Epithelial cell of proximal tubule (primary cell): ENCODE results near the gene GCDH. TPM values are rescaled to one million over a fixed set of nuclear protein-coding genes. Genes with fewer than 3 reads are reported as not detected.
"Not testable (repeated sequence)": the region's sequence is repeated elsewhere in the genome, so short reads cannot be mapped to it uniquely, and the experiment has no call there.

Source experiments
- DNase-seq: peaks from one replicate; pipeline ENCODE4 v3.0.0-alpha.2; 2011; ENCODE audit warnings: low read depth
- H3K4me3 ChIP-seq: 2 replicates; pipeline ENCODE4 v1.5.1; 2011; ENCODE audit warnings: low read depth, mild to moderate bottlenecking, low read length
- total RNA-seq: library from RNA; depleted of rRNA; stranded (reverse); fragments of >200 nt; gene quantifications from 2 replicates; pipeline ENCODE4 v1.2.3, GENCODE V29; 2015
- TF ChIP-seq, protein P1 (sequence below): conservative IDR thresholded peaks from 2 replicates; pipeline ENCODE4 v1.5.1; 2012; ENCODE audit warnings: low read depth, mild to moderate bottlenecking, low read length

GCDH gene
- total RNA-seq, 1 donor from 2014 or later = 43.4 TPM

DNA sequence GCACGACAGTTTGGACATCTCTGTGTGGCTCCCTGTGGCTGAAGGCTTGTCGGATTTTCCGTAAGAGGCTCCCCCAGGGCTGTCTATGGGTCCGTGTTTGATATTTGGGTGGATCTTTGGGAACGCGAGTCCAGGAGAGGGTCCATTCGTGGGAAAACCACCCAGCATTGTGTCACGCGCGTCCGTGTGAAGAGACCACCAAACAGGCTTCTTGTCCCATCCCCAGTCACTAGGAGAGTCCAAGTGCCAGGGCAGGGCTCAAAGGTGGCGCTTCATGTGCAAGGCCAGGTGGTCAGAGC lies 6.4 kb upstream of the GCDH start:
- H3K4me3 ChIP-seq = no peak overlapping the region
- TF ChIP-seq, protein P1, sequence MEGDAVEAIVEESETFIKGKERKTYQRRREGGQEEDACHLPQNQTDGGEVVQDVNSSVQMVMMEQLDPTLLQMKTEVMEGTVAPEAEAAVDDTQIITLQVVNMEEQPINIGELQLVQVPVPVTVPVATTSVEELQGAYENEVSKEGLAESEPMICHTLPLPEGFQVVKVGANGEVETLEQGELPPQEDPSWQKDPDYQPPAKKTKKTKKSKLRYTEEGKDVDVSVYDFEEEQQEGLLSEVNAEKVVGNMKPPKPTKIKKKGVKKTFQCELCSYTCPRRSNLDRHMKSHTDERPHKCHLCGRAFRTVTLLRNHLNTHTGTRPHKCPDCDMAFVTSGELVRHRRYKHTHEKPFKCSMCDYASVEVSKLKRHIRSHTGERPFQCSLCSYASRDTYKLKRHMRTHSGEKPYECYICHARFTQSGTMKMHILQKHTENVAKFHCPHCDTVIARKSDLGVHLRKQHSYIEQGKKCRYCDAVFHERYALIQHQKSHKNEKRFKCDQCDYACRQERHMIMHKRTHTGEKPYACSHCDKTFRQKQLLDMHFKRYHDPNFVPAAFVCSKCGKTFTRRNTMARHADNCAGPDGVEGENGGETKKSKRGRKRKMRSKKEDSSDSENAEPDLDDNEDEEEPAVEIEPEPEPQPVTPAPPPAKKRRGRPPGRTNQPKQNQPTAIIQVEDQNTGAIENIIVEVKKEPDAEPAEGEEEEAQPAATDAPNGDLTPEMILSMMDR = no peak
- DNase-seq = no peak

DNA sequence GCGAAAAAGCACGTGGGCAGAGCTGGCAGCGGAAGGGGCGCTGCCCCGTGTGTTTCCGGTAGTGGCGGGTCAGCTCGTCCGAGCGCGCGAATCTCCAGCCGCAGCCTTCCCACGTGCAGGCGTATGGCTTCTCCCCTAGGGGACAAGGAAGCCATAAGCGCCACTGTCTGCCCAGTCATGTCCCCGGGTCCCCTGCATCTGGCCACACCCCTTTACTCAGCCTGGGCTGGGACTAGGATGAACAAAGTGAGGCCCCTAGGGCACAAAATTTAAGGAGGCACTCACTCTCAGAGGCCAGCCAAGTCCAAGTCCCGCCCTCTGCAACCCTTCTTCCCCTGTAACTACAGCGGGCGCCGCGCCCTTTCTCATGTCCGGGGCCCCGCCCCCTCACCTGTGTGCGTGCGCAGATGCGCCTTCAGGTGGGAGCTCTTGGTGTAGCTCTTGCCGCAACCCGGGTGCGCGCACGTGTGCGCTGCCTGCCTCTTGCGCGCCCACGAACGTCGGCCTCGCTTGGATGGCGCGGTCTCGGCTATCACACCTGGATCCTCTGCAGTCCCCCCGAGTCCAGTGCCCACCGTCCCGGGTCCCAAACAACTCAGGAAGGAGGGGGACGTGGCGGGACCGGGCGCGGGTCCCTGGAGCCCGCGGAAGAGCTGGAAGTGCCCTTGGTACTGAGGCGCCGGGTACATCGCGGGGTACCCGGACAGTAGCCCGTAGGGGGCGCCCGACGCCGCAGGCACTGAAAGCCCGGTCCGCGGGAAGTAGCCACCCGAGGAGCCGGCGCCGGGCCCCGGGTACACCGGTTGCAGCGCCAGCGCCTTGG lies 5.8 kb upstream of the GCDH start:
- peak overlapping the region; percentile 33 for H3K4me3 ChIP-seq
- DNase-seq = no peak
- TF ChIP-seq, protein P1 = peak; percentile 54

DNA sequence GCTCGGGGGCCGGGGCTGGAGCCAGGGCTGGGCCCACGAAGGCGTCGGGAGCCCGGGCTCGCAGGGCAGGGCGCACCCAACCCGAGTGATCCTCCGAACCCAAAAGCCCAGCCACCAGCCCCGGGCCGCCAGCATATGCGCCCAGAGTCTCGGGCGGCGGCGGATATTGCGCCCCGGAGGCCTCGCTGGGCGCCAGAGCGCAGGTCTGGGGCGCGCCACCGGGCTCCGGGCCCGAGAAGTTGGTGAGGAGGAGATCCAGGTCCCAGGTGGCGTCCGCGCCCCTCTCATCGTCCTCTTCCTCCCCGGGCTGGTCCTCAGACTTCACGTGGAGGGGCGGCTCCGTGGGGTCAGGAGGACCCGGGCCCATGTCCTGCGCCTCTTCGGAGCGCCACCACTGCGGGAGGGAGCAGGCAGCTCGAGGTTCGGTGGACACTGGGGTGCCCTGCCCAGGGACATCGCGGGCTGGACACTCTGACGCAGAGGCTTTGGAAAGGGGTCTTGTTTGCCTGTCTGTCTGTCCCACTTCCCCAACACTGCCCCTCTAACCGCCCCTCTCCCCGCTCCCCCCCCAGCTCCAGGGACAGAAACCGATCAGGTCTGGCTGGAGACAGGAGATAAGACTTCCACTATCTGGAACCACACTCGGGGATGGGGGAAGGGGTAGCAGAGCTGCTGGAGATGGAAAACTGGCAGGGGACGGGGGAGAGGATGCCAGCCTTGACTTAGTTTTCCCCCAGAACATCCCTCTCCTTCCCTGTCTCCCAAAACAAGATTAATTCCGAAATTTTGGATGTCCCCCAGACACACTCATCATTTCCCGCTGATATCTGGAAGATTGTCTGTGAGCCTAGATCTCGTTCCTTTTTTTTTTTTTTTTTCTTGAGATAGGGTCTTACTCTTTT lies 5.0 kb upstream of the GCDH start:
- TF ChIP-seq, protein P1 = no peak

DNA sequence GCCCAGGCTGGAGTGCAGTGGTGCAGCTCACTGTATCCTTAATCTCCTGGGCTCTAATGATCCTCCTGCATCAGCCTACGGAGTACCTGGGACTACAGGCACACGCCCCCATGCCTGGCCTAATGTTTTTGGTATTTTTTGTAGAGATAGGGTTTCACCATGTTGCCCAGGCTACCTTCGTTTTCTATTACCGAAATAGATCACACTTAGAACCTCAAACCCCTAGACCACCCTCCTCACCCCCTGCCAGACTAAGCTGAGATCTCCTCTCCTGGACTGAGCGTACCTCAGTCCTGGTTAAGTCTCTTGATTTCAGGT lies 4.3 kb upstream of the GCDH start:
- no peak overlapping the region for H3K4me3 ChIP-seq
- DNase-seq = no peak
- TF ChIP-seq, protein P1 = no peak

More for the DNA sequence above, 5.0 kb upstream of the GCDH start:
- peak overlapping the region; percentile 33 for H3K4me3 ChIP-seq
- no peak for DNase-seq

DNA sequence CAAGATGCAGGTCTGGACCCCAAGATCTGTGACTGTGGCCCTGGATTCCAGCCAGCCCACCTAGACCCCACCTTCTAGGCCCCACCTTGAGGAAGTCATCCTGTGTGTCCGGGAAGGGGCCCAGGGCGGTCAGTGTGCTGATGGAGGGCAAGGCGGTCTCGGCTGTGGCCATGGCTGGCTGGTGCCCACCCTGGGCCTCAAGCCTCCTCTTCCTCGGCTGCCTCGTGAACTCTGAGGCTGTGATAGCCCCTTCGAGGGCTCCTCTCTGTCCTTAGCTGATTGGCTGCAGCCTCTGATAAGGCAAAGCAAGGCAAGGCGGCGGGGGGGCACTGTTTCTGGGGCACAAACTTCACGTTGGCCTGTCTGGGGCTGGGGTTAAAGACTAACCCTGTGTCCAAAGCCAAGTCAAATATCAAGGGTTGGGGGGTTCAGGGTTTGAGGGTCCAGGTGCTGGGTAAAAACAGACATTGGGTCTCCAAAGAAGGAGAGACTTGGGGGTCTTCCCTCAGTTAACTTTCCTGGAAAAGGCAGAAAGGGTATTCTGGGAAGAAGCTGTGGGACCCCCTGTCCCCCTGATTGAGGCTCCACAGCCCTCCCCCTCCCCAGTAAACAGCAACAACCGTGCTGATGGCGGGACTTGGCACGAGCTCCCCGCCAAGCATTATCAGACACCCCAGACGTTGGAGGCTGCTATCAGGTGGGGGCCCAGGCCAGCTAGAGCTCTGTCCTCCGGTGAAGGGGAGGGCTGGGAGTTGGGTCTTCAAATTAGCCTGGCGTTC lies 3.8 kb upstream of the GCDH start, which contains the start of gene KLF1:
TSS of gene KLF1 (minus strand) at position 233 of the 779 bp plus-strand sequence. CDS start at position 172, 61 bp downstream.
- TF ChIP-seq, protein P1 = no peak
- no peak within 1 kb of the TSS for H3K4me3 ChIP-seq
- no peak for DNase-seq

DNA sequence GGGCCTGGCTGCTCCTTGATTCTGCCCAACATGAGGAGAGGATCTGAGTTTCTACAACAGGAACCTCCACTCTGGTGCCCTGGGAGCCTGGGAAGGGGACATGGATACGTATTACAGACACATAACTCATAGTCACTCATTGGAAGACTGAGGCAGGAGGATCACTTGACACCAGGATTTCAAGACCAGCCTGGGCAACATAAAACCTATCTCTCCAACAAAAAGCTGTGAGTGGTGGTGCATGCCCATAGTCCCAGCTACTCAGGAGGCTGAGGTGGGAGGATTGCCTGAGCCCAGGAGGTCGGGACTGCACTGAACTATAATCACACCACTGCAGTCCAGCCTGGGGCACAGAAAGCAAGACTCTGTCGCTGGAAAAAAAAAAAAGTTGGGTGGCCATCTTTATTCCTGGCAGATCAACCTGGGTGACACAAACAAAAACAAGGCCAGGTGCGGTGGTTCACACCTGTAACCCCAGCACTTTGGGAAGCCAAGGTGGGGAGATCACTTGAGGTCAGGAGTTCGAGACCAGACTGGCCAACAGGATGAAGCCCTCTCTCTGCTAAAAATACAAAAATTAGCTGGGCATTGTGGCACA lies 2.9 kb upstream of the GCDH start:
- H3K4me3 ChIP-seq = no peak overlapping the region
- DNase-seq = no peak
- TF ChIP-seq, protein P1 = no peak

DNA sequence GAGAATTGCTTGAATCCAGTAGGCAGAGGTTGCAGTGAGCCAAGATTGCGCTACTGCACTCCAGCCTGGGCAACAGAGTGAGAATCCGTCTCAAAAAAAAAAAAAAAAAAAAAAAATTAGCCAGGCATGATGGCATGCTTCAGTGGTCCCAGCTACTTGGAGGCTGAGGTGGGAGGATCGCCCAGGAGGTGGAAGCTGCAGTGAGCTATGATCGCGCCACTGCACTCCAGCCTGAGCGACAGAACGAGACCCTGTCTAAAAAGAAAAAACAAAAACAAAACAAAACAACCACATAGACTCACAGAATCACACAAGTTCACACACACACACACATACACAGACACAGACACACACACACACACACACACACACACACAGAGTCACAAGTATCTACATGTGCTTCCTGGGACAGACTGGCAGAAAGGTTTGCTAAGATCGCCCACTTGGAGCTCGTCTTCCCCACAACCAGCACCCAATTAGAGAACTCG lies 617 bp upstream of the GCDH start:
- peak overlapping the region; percentile 12 for H3K4me3 ChIP-seq

More for the DNA sequence above, 617 bp upstream of the GCDH start:
- DNase-seq = not testable (repeated sequence)
